ENCODE data around the gene PRRX1.

Gene PRRX1

GRCh38 chr1:170692866-170693575 lies 29.1 kb downstream of the PRRX1 start:
- DNase-seq, result peak; percentile 90

GRCh38 chr1:170694172-170694926 lies 30.4 kb downstream of the PRRX1 start:
- no peak for DNase-seq

GRCh38 chr1:170695955-170696590 lies 32.1 kb downstream of the PRRX1 start:
- no peak for DNase-seq

GRCh38 chr1:170696591-170697290 lies 32.8 kb downstream of the PRRX1 start:
- no peak for DNase-seq

GRCh38 chr1:170697316-170697715 lies 33.4 kb downstream of the PRRX1 start:
- DNase-seq, result no peak

GRCh38 chr1:170698301-170699275 lies 34.7 kb downstream of the PRRX1 start:
- DNase-seq, result peak; percentile 83

- no peak for DNase-seq
These were observed 35.8 kb downstream of the PRRX1 start for GRCh38 chr1:170699696-170700095.

GRCh38 chr1:170700842-170701615 lies 37.1 kb downstream of the PRRX1 start:
- peak; percentile 58 for DNase-seq

GRCh38 chr1:170701962-170702361 lies 38.0 kb downstream of the PRRX1 start:
- no peak for DNase-seq

GRCh38 chr1:170703591-170703990 lies 39.7 kb downstream of the PRRX1 start:
- no peak for DNase-seq

- peak; percentile 83 for DNase-seq
These were observed 40.3 kb downstream of the PRRX1 start for GRCh38 chr1:170704256-170704655.

GRCh38 chr1:170705981-170706380 lies 42.0 kb downstream of the PRRX1 start:
- no peak for DNase-seq

GRCh38 chr1:170707117-170707516 lies 43.2 kb downstream of the PRRX1 start:
- DNase-seq, result peak; percentile 59

GRCh38 chr1:170707959-170708655 lies 44.2 kb downstream of the PRRX1 start:
- DNase-seq, result peak; percentile 98

- peak; percentile 98 for DNase-seq
These were observed 47.8 kb downstream of the PRRX1 start for GRCh38 chr1:170711682-170712081.

GRCh38 chr1:170714163-170714562 lies 50.2 kb downstream of the PRRX1 start:
- no peak for DNase-seq

- DNase-seq, result no peak
These were observed 51.0 kb downstream of the PRRX1 start for GRCh38 chr1:170714938-170715337.

- no peak for DNase-seq
These were observed 53.0 kb downstream of the PRRX1 start for GRCh38 chr1:170716835-170717429.

- no peak for DNase-seq
These were observed 56.7 kb downstream of the PRRX1 start for GRCh38 chr1:170720661-170721060.

- DNase-seq, result no peak
These were observed 57.7 kb downstream of the PRRX1 start for GRCh38 chr1:170721621-170722020.

Data from fibroblast of skin of scalp (primary cell).